Medulla oblongata (tissue), 1 donor: ENCODE data around the gene TRIM71.
"Not testable (repeated sequence)": the region's sequence is repeated elsewhere in the genome, so short reads cannot be mapped to it uniquely, and the experiment has no call there.

Experiments used
- DNase-seq: peaks from one replicate; pipeline ENCODE4 v3.0.0-alpha.2; 2015; ENCODE audit errors: extremely low spot score

Gene TRIM71

GRCh38 chr3:32817558-32818228, at the start of gene TRIM71:
Gene TRIM71, plus strand, starts transcription at chr3:32817997. Its CDS starts 84 bp downstream, at chr3:32818081.
- DNase-seq, result no peak

- DNase-seq, result no peak
Observed at GRCh38 chr3:32778389-32778788, 39.4 kb upstream of the TRIM71 start.

GRCh38 chr3:32780071-32780734, 37.6 kb upstream of the TRIM71 start:
- DNase-seq, result no peak

- DNase-seq, result peak; percentile 7
Observed at GRCh38 chr3:32780735-32781210, 37.0 kb upstream of the TRIM71 start.

- peak; percentile 64 for DNase-seq
Observed at GRCh38 chr3:32781211-32781968, 36.4 kb upstream of the TRIM71 start.

- not testable (repeated sequence) for DNase-seq
Observed at GRCh38 chr3:32781969-32782270, 35.9 kb upstream of the TRIM71 start.

- DNase-seq, result no peak
Observed at GRCh38 chr3:32782407-32782806, 35.4 kb upstream of the TRIM71 start.

- DNase-seq, result no peak
Observed at GRCh38 chr3:32791833-32792232, 26.0 kb upstream of the TRIM71 start.

GRCh38 chr3:32794487-32795308, 23.1 kb upstream of the TRIM71 start:
- no peak for DNase-seq

GRCh38 chr3:32796384-32796950, 21.3 kb upstream of the TRIM71 start:
- DNase-seq, result not testable (repeated sequence)

GRCh38 chr3:32797776-32798175, 20.0 kb upstream of the TRIM71 start:
- no peak for DNase-seq

GRCh38 chr3:32801440-32801839, 16.4 kb upstream of the TRIM71 start:
- not testable (repeated sequence) for DNase-seq

GRCh38 chr3:32813180-32813579, 4.6 kb upstream of the TRIM71 start:
- no peak for DNase-seq

- peak; percentile 29 for DNase-seq
Observed at GRCh38 chr3:32814361-32814760, 3.4 kb upstream of the TRIM71 start.

- DNase-seq, result no peak
Observed at GRCh38 chr3:32815841-32816438, 1.9 kb upstream of the TRIM71 start.

GRCh38 chr3:32816439-32817256, 1.1 kb upstream of the TRIM71 start:
- no peak for DNase-seq

GRCh38 chr3:32817257-32817557, 590 bp upstream of the TRIM71 start:
- DNase-seq, result no peak

- DNase-seq, result no peak
Observed at GRCh38 chr3:32818229-32818969, 602 bp downstream of the TRIM71 start.

- DNase-seq, result no peak
Observed at GRCh38 chr3:32818970-32819511, 1.2 kb downstream of the TRIM71 start.
